Heart left ventricle (tissue), 16 donors: Measurements from ENCODE around the gene MYORG. TPM values are rescaled to one million over a fixed set of nuclear protein-coding genes. Genes with fewer than 3 reads are reported as not detected.
A peak's percentile ranks its signal among the peaks of the same experiment; 100 is the strongest.

Source experiments
- ATAC-seq, 4 donors: fragments of 200-7000 bp; cut with Tn5 transposase; one replicate each; pipeline ENCODE4 v1.9.1; 2020 to 2022; ENCODE audit warnings: moderate library complexity in 4 of 4, mild to moderate bottlenecking in 3 of 4, moderate number of reproducible peaks in 1 of 4
- DNase-seq, 5 donors: peaks; one replicate each; pipeline ENCODE4 v3.0.0-alpha.2; 2020
- H3K27ac ChIP-seq, 12 donors: fragments of 200-600 bp; sonication (generic) in 4 of 12; one replicate each; pipeline versions ENCODE4 v1.5.0 to v1.8.0; 2016 to 2022; ENCODE audit warnings: mild to moderate bottlenecking in 2 of 12
- H3K27me3 ChIP-seq, 9 donors: fragments of 200-600 bp; sonication (generic) in 2 of 9; one replicate each; pipeline versions ENCODE4 v1.5.1 to v1.8.0; 2016 to 2022; ENCODE audit warnings: mild to moderate bottlenecking in 3 of 9
- H3K36me3 ChIP-seq, 9 donors: fragments of 200-600 bp; sonication (generic) in 2 of 9; one replicate each; pipeline versions ENCODE4 v1.5.0 to v1.8.0; 2018 to 2022; ENCODE audit warnings: mild to moderate bottlenecking in 2 of 9
- H3K4me1 ChIP-seq, 12 donors: fragments of 200-600 bp; sonication (generic) in 4 of 12; one replicate each; pipeline versions ENCODE4 v1.5.0 to v1.8.0; 2016 to 2022; ENCODE audit warnings: mild to moderate bottlenecking in 3 of 12
- H3K4me3 ChIP-seq, 12 donors: fragments of 200-600 bp; sonication (generic) in 4 of 12; one replicate each; pipeline versions ENCODE4 v1.5.0 to v1.8.0; 2017 to 2022; ENCODE audit warnings: mild to moderate bottlenecking in 9 of 12, moderate library complexity in 4 of 12
- H3K9me3 ChIP-seq, 12 donors: fragments of 200-600 bp; sonication (generic) in 4 of 12; one replicate each; pipeline versions ENCODE4 v1.5.0 to v1.8.0; 2016 to 2022; ENCODE audit warnings: mild to moderate bottlenecking in 1 of 12
- POLR2A ChIP-seq, 2 donors: fragments of 450-650 bp; IDR thresholded peaks; one replicate each; pipeline ENCODE4 v1.6.1; 2017; ENCODE audit warnings: antibody characterized with exemption in 2 of 2, mild to moderate bottlenecking in 2 of 2, moderate library complexity in 2 of 2
- WGBS, 4 donors: extraction: QIAGEN DNeasy Blood & Tissue Kit in 2 of 4; methylation state at CpG; one replicate each; pipeline versions ENCODE4 v1.1.5 to v1.1.7; 2013 to 2018; 5-methylcytosine and 5-hydroxymethylcytosine counted together
- intact Hi-C, 10 donors: fragments of 100-400 bp; cut with DNase I; formaldehyde crosslinking; loops; one replicate each; pipeline versions ENCODE4 v1.11.1 to v1.14.2; 2022
- polyA plus RNA-seq, 2 donors: library from polyadenylated mRNA; stranded (reverse); fragments of 200-250 nt; gene quantifications; one replicate each; pipeline ENCODE4 v1.2.3, GENCODE V29; 2013
- total RNA-seq, 9 donors: library from RNA; depleted of rRNA in 2 of 9; stranded (reverse); fragments of >200 nt in 2 of 9; fragmentation: NEBNext Ultra II Directional in 3 of 9; extraction: Animal tissue kit (Norgen Biotek cat#: 25700) in 3 of 9; gene quantifications; one replicate each; pipeline versions ENCODE4 v1.1.0 to v1.2.4, GENCODE V29; 2016 to 2023
- TF ChIP-seq, protein P1 (sequence below), 12 donors: fragments of 200-600 bp; sonication (generic) in 4 of 12; IDR thresholded peaks; one replicate each; pipeline versions ENCODE4 v1.5.0 to v1.8.0; 2018 to 2022; ENCODE audit warnings: antibody characterized with exemption in 12 of 12, mild to moderate bottlenecking in 5 of 12
- donor health status: ischemic (EF 13 %, LVEDD 7.1; RV severe dilation, severe dysfunction).
- donor health status: healthy with polysubstance abuse.
- donor health status: DM: no; HTN: yes; CAD: no.
- donor health status: DM: no; HTN: no; CAD: no.
- donor health status: ischemic (EF 25% LVEDD 6.9; RV normal size, moderate dysfunction).
- donor health status: ischemic (EF 25% LVEDD 5.7; RV mildly dilated, moderate dysfunction).
- donor health status: healthy.
- donor health status: DM: yes; HTN: yes; CAD: no.
- donor health status: ischemic (EF 35%, LVEDD 5.7; RV mildly dilated, moderate dysfunction).
- donor health status: nonischemic (EF 11% LVEDD 7.7; RV severe dilation, severe dysfunction).
- donor health status: DM: yes; HTN: yes; CAD: no.
- donor health status: PGD.
- donor health status: ischemic (EF 29% LVEDD 5.4; RV normal size, mild dysfunction).
- donor health status: nonischemic (EF 23%, LVEDD 6.1; RV moderate dilation, normal function).

MYORG gene
- total and polyA plus RNA-seq, 11 donors: 1.3 to 10.2 (median 6.1) TPM

DNA sequence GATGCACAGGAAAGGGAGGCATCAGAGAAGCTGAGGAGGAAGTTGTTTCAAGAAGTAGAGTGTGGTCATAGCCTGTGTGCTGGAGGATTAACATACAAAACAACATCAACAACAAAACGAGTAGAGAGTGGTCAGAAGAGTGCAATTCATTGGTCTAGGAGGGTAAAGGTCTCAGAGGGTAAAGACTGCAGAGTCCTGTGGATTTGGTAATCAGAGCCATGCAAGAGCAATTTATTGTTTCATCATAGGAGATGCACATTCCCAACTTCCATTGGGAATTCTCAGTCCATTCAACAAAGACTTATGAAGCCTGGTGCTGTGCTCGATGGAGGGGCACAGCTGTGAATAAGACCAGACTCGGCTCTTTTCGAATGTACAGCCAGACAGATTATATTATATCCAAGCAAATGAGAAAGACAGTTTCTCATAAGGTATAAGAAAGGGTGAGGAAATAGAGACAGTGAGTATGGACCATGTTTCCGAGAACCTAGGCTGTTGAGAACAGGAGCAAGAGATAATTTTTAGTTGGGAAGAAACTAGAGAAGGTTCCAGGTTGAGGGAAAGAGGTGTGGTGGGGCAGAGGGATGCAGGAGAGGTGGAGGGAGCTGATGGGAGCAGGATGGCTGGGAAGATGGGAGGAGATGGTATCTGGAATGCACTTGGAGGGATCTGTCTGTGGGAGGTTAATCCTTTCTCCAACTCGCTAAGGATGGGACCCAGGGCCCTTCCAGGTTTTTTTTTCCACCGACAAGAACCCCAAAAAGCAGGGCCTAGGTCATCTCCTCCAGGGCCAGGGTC, 7.9 kb upstream of the MYORG start:
- H3K4me3 ChIP-seq: no peak overlapping the region
- DNase-seq (no peak), ATAC-seq (no peak)
- H3K4me1 ChIP-seq: peaks cover 0 to 23% (median 16%) of the 10 kb centered on the region in 12 donors
- no peaks in the 10 kb centered on the region for H3K36me3 ChIP-seq
- no peaks in the 10 kb centered on the region for H3K27me3 ChIP-seq
- TF ChIP-seq, protein P1, sequence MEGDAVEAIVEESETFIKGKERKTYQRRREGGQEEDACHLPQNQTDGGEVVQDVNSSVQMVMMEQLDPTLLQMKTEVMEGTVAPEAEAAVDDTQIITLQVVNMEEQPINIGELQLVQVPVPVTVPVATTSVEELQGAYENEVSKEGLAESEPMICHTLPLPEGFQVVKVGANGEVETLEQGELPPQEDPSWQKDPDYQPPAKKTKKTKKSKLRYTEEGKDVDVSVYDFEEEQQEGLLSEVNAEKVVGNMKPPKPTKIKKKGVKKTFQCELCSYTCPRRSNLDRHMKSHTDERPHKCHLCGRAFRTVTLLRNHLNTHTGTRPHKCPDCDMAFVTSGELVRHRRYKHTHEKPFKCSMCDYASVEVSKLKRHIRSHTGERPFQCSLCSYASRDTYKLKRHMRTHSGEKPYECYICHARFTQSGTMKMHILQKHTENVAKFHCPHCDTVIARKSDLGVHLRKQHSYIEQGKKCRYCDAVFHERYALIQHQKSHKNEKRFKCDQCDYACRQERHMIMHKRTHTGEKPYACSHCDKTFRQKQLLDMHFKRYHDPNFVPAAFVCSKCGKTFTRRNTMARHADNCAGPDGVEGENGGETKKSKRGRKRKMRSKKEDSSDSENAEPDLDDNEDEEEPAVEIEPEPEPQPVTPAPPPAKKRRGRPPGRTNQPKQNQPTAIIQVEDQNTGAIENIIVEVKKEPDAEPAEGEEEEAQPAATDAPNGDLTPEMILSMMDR (IDR thresholded peaks at IDR 0.05): no peak
- no peak for TF ChIP-seq POLR2A (IDR thresholded peaks at IDR 0.05)
- intact Hi-C loops: loop anchor here in 2 of 10 donors (5.0 kb wide), 3 partner anchors 48 to 257 kb away; partner anchors contain the start of gene DCAF12 (in 1 of the 2)
- H3K27ac ChIP-seq: no peak overlapping the region
- H3K9me3 ChIP-seq: no peaks in the 10 kb centered on the region
- 78 to 83% (median 81%) methylated on average over 7 of the region's 7 CpGs for WGBS, 4 donors

DNA sequence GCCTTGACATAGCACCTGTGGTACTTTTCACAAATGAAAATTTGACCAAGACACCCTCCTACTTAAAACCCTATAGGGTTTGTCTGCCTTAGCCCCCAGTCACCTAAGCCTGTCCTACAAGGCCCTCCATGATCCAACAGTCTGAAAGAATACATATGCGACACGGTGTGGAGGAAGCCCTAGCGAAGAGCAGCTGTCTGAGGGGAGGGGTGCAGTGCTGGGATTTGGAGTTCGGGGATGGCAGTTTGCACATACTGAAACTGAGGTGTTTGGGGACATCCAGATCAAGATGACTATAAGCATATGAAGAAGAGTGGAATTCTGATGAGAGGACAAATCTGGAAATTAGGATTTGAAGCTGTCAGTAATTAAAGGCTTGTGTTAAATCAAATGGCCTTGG, 7.2 kb upstream of the MYORG start:
- Histone ChIP-seq H3K9me3 (no peaks in the 10 kb centered on the region), H3K27me3 (no peaks in the 10 kb centered on the region), H3K4me1 (peaks cover 0 to 29% (median 19%) of the 10 kb centered on the region in 12 donors), H3K27ac (no peak overlapping the region), H3K4me3 (no peak overlapping the region), H3K36me3 (no peaks in the 10 kb centered on the region)
- TF ChIP-seq, protein P1 (IDR thresholded peaks at IDR 0.05): no peak
- TF ChIP-seq POLR2A (IDR thresholded peaks at IDR 0.05): no peak
- WGBS, 4 donors: 77 to 85% (median 84%) methylated on average over 4 of the region's 4 CpGs
- ATAC-seq: no peak
- intact Hi-C loops: loop anchor here in 2 of 10 donors (5.0 kb wide), 3 partner anchors 48 to 257 kb away; partner anchors contain the start of gene DCAF12 (in 1 of the 2)
- DNase-seq: no peak

DNA sequence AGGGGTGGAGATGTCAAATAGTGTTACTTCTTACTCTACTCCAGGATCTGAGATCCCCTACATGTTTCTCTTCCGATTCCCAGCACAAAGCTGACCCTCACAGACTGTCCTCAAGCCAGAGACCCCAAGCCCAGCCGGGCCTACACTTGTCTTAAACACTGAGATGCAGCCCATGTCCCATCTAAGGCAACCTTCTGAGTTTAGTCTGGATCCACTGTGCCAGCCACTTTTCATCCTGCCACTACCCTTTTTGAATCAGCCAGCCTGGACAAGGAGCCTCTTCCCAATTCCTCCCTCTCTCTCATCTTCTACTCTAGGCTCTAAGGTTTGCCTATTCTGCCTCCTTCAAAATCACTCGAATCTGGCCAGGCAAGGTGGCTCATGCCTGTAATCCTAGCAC, 6.2 kb upstream of the MYORG start:
- TF ChIP-seq, protein P1 (IDR thresholded peaks at IDR 0.05): no peak
- TF ChIP-seq POLR2A (IDR thresholded peaks at IDR 0.05): no peak
- 90 to 92% (median 91%) methylated on average over 3 of the region's 3 CpGs for WGBS, 4 donors

DNA sequence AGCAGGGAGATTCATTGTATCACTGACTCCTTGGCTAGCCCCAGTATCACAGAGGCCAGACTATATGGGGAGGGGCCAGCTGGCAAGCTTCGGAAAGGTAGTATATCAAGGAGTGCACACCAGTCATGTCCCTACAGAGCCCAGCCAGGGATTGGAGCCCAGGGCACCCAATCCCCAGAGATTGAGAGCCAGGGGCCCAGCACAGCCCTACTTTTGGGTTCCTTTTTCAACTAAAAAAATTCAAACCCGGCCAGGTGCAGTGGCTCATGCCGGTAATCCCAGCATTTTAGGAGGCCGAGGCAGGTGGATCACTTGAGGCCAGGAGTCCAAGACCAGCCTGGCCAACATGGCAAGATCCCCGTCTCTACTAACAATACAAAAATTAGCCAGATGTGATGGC, 5.4 kb upstream of the MYORG start:
- peaks cover 0 to 36% (median 21%) of the 10 kb centered on the region in 12 donors for H3K4me1 ChIP-seq
- ATAC-seq: no peak
- H3K27ac ChIP-seq: peak overlapping the region in 1 of 12 donors; percentile 88
- TF ChIP-seq, protein P1 (IDR thresholded peaks at IDR 0.05): no peak
- TF ChIP-seq POLR2A (IDR thresholded peaks at IDR 0.05): no peak
- peak overlapping the region in 4 of 12 donors; percentile 54 to 82 (median 70) for H3K4me3 ChIP-seq
- H3K36me3 ChIP-seq: no peaks in the 10 kb centered on the region
- H3K9me3 ChIP-seq: no peaks in the 10 kb centered on the region
- 86 to 96% (median 94%) methylated on average over 5 of the region's 5 CpGs for WGBS, 4 donors
- intact Hi-C loops: loop anchor here in 2 of 10 donors (5.0 kb wide), 3 partner anchors 50 to 255 kb away; partner anchors contain the start of gene DCAF12 (in 1 of the 2)
- H3K27me3 ChIP-seq: no peaks in the 10 kb centered on the region
- no peak for DNase-seq

More for the DNA sequence above, 6.2 kb upstream of the MYORG start:
- DNase-seq (no peak), ATAC-seq (no peak)
- Histone ChIP-seq H3K36me3 (no peaks in the 10 kb centered on the region), H3K4me1 (peaks cover 0 to 29% (median 19%) of the 10 kb centered on the region in 12 donors), H3K27me3 (no peaks in the 10 kb centered on the region), H3K4me3 (no peak overlapping the region), H3K27ac (no peak overlapping the region), H3K9me3 (no peaks in the 10 kb centered on the region)
- intact Hi-C loops: loop anchor here in 2 of 10 donors (5.0 kb wide), 3 partner anchors 49 to 256 kb away; partner anchors contain the start of gene DCAF12 (in 1 of the 2)
